ENCODE measurements around the gene FBXO8.
A peak's percentile ranks its signal among the peaks of the same experiment; 100 is the strongest.

The FBXO8 gene

DNA sequence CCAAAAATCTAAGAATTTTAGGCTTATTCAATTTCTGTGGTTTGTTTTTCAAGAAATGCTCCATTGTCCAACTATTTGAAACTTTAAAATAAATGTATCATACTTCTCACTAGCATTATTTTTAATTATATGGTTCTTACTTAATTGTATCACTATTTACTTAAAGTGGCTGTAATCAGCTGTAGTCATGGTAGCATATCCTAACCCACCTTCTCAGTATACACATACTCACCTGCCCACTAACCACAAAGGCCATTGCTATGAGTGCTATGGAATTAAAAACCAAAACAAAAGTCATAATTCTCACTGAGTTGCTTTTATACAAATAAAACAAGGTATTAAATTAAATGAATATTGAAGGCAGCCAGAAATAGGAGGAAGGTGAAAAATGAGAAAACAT is 5.0 kb downstream of the FBXO8 start (continued):
- no peak for TF ChIP-seq GLI2 (tag by site-specific recombination; IDR thresholded peaks at IDR 0.05; ENCODE audit: borderline replicate concordance, low read depth)

GRCh38 chr4:174277433-174277832 is 6.0 kb downstream of the FBXO8 start:
- H3K4me1 ChIP-seq (ENCODE audit: control insufficient read depth, insufficient read depth, low read length): no peaks in the 10 kb centered on the region; the same call in 1 of the 2 replicates
- ChIA-PET POLR2A (no interaction called here), CTCF (no interaction called here)
- no peaks in the 10 kb centered on the region for H3K9me3 ChIP-seq (ENCODE audit: control insufficient read depth, insufficient read depth, low read depth, low read length)
- no peak overlapping the region for H3K4me3 ChIP-seq (ENCODE audit: low read depth, low read length)
- TF ChIP-seq, protein P1, sequence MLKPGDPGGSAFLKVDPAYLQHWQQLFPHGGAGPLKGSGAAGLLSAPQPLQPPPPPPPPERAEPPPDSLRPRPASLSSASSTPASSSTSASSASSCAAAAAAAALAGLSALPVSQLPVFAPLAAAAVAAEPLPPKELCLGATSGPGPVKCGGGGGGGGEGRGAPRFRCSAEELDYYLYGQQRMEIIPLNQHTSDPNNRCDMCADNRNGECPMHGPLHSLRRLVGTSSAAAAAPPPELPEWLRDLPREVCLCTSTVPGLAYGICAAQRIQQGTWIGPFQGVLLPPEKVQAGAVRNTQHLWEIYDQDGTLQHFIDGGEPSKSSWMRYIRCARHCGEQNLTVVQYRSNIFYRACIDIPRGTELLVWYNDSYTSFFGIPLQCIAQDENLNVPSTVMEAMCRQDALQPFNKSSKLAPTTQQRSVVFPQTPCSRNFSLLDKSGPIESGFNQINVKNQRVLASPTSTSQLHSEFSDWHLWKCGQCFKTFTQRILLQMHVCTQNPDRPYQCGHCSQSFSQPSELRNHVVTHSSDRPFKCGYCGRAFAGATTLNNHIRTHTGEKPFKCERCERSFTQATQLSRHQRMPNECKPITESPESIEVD (tag by site-specific recombination; IDR thresholded peaks at IDR 0.05): peak; percentile 70
- TF ChIP-seq GLI2 (tag by site-specific recombination; IDR thresholded peaks at IDR 0.05; ENCODE audit: borderline replicate concordance, low read depth): no peak
- no peak overlapping the region for H3K27ac ChIP-seq (ENCODE audit: extremely low read depth, low read depth, low read length)
- H3K36me3 ChIP-seq (ENCODE audit: control insufficient read depth in 2 of 2, insufficient read depth in 1 of 2, low read length in 2 of 2): peaks cover 0 to 4% of the 10 kb centered on the region in 2 experiments; a peak in 1 of 3 replicates

DNA sequence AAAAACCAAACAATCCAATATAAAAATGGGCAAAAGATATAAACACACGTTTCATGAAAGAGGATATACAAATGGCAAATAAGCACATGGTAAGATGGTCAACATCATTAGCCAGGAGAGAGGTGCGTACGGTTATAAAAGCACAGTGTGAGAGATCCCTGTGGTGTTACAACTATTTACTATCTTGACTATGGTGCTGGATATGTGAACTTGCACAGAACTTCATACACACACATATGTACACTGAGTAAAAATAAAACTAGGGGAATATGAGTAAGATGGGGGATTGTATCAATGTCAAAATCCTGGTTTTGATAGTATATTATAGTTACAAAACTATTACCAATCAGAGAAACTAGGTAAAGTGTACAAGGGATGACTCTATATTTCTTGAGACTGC is 8.4 kb downstream of the FBXO8 start:
- peaks cover 0 to 4% of the 10 kb centered on the region in 2 experiments; a peak in 1 of 3 replicates for H3K36me3 ChIP-seq (ENCODE audit: control insufficient read depth in 2 of 2, insufficient read depth in 1 of 2, low read length in 2 of 2)
- no peak overlapping the region for H3K4me3 ChIP-seq (ENCODE audit: low read depth, low read length)
- ChIA-PET POLR2A (no interaction called here), CTCF (no interaction called here)
- no peaks in the 10 kb centered on the region for H3K9me3 ChIP-seq (ENCODE audit: control insufficient read depth, insufficient read depth, low read depth, low read length)
- no peaks in the 10 kb centered on the region; the same call in 1 of the 2 replicates for H3K4me1 ChIP-seq (ENCODE audit: control insufficient read depth, insufficient read depth, low read length)
- no peak overlapping the region for H3K27ac ChIP-seq (ENCODE audit: extremely low read depth, low read depth, low read length)
- no peak for TF ChIP-seq ZNF211 (tag by site-specific recombination; IDR thresholded peaks at IDR 0.05; ENCODE audit: low read depth)
- TF ChIP-seq, protein P2, sequence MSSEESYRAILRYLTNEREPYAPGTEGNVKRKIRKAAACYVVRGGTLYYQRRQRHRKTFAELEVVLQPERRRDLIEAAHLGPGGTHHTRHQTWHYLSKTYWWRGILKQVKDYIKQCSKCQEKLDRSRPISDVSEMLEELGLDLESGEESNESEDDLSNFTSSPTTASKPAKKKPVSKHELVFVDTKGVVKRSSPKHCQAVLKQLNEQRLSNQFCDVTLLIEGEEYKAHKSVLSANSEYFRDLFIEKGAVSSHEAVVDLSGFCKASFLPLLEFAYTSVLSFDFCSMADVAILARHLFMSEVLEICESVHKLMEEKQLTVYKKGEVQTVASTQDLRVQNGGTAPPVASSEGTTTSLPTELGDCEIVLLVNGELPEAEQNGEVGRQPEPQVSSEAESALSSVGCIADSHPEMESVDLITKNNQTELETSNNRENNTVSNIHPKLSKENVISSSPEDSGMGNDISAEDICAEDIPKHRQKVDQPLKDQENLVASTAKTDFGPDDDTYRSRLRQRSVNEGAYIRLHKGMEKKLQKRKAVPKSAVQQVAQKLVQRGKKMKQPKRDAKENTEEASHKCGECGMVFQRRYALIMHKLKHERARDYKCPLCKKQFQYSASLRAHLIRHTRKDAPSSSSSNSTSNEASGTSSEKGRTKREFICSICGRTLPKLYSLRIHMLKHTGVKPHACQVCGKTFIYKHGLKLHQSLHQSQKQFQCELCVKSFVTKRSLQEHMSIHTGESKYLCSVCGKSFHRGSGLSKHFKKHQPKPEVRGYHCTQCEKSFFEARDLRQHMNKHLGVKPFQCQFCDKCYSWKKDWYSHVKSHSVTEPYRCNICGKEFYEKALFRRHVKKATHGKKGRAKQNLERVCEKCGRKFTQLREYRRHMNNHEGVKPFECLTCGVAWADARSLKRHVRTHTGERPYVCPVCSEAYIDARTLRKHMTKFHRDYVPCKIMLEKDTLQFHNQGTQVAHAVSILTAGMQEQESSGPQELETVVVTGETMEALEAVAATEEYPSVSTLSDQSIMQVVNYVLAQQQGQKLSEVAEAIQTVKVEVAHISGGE (tag by site-specific recombination; conservative IDR thresholded peaks at IDR 0.05; ENCODE audit: low read depth): no peak
- TF ChIP-seq, protein P3, sequence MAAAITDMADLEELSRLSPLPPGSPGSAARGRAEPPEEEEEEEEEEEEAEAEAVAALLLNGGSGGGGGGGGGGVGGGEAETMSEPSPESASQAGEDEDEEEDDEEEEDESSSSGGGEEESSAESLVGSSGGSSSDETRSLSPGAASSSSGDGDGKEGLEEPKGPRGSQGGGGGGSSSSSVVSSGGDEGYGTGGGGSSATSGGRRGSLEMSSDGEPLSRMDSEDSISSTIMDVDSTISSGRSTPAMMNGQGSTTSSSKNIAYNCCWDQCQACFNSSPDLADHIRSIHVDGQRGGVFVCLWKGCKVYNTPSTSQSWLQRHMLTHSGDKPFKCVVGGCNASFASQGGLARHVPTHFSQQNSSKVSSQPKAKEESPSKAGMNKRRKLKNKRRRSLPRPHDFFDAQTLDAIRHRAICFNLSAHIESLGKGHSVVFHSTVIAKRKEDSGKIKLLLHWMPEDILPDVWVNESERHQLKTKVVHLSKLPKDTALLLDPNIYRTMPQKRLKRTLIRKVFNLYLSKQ (tag by site-specific recombination; IDR thresholded peaks at IDR 0.05; ENCODE audit: borderline replicate concordance): no peak
- no peak for TF ChIP-seq ZFP69B (tag by site-specific recombination; IDR thresholded peaks at IDR 0.05)
- no peak for TF ChIP-seq ZNF76 (tag by site-specific recombination; IDR thresholded peaks at IDR 0.05; ENCODE audit: borderline replicate concordance, low read depth)
- no peak for TF ChIP-seq ZNF292 (tag by site-specific recombination; IDR thresholded peaks at IDR 0.05; ENCODE audit: borderline replicate concordance, low read depth)
- no peak for TF ChIP-seq ZBTB17 (tag by site-specific recombination; IDR thresholded peaks at IDR 0.05)
- TF ChIP-seq BCL6B (tag by site-specific recombination; IDR thresholded peaks at IDR 0.05): no peak
- TF ChIP-seq FEZF1 (tag by site-specific recombination; IDR thresholded peaks at IDR 0.05): no peak
- TF ChIP-seq ZNF747 (tag by site-specific recombination; IDR thresholded peaks at IDR 0.05): no peak
- TF ChIP-seq ZNF362 (tag by site-specific recombination; IDR thresholded peaks at IDR 0.05): no peak
- TF ChIP-seq ZNF274 (IDR thresholded peaks at IDR 0.05; ENCODE audit: low read length): no peak
- no peak for TF ChIP-seq ZNF274 (tag by site-specific recombination; IDR thresholded peaks at IDR 0.05; ENCODE audit: borderline replicate concordance)
- TF ChIP-seq ZNF426 (tag by site-specific recombination; IDR thresholded peaks at IDR 0.05): no peak
- no peak for TF ChIP-seq ZNF776 (tag by site-specific recombination; IDR thresholded peaks at IDR 0.05; ENCODE audit: borderline replicate concordance)
- TF ChIP-seq ZNF132 (tag by site-specific recombination; IDR thresholded peaks at IDR 0.05; ENCODE audit: borderline replicate concordance): no peak
- no peak for TF ChIP-seq TSHZ1 (tag by site-specific recombination; IDR thresholded peaks at IDR 0.05; ENCODE audit: borderline replicate concordance)

All from HEK293 (cell line).